Measurements from ENCODE around the gene DIPK1A. TPM values are rescaled to one million over a fixed set of nuclear protein-coding genes. Genes with fewer than 3 reads are reported as not detected.
A peak's percentile ranks its signal among the peaks of the same experiment; 100 is the strongest.

DIPK1A gene
- 2.3 and 2.9 TPM in 2 replicates for total RNA-seq (2014; rRNA removed; shearing (Covaris generic))
- polyA plus RNA-seq (2015; cell fraction: cytosol; rRNA removed), result 4.2 and 5.3 TPM in 2 replicates
- 3.4 and 3.5 TPM in 2 replicates for polyA plus RNA-seq (2015; cell fraction: nucleus; rRNA removed)

GRCh38 chr1:92961131-92961895 is at the start of gene DIPK1A:
TSS of gene DIPK1A (minus strand) at chr1:92961462. CDS start at chr1:92961429, 33 bp downstream.
- peak; percentile 56 for DNase-seq (ENCODE audit: low read depth)

GRCh38 chr1:93007941-93008577 is 46.8 kb upstream of the DIPK1A start:
- no peak for DNase-seq (ENCODE audit: low read depth)

- no peak for DNase-seq (ENCODE audit: low read depth)
These were observed 44.0 kb upstream of the DIPK1A start for GRCh38 chr1:93005252-93005598.

- DNase-seq (ENCODE audit: low read depth), result no peak
These were observed 43.4 kb upstream of the DIPK1A start for GRCh38 chr1:93004566-93005251.

GRCh38 chr1:93003981-93004380 is 42.7 kb upstream of the DIPK1A start:
- no peak for DNase-seq (ENCODE audit: low read depth)

GRCh38 chr1:93002781-93003180 is 41.5 kb upstream of the DIPK1A start:
- DNase-seq (ENCODE audit: low read depth), result no peak

GRCh38 chr1:93001893-93002292 is 40.6 kb upstream of the DIPK1A start:
- no peak for DNase-seq (ENCODE audit: low read depth)

- no peak for DNase-seq (ENCODE audit: low read depth)
These were observed 39.5 kb upstream of the DIPK1A start for GRCh38 chr1:93000751-93001175.

GRCh38 chr1:93000291-93000690 is 39.0 kb upstream of the DIPK1A start:
- no peak for DNase-seq (ENCODE audit: low read depth)

- DNase-seq (ENCODE audit: low read depth), result no peak
These were observed 37.6 kb upstream of the DIPK1A start for GRCh38 chr1:92998821-92999220.

- DNase-seq (ENCODE audit: low read depth), result no peak
These were observed 34.5 kb upstream of the DIPK1A start for GRCh38 chr1:92995441-92996430.

- DNase-seq (ENCODE audit: low read depth), result peak; percentile 47
These were observed 32.9 kb upstream of the DIPK1A start for GRCh38 chr1:92994105-92994712.

- no peak for DNase-seq (ENCODE audit: low read depth)
These were observed 32.3 kb upstream of the DIPK1A start for GRCh38 chr1:92993581-92993980.

- no peak for DNase-seq (ENCODE audit: low read depth)
These were observed 31.6 kb upstream of the DIPK1A start for GRCh38 chr1:92992877-92993276.

- DNase-seq (ENCODE audit: low read depth), result peak; percentile 30
These were observed 30.8 kb upstream of the DIPK1A start for GRCh38 chr1:92992054-92992453.

- DNase-seq (ENCODE audit: low read depth), result no peak
These were observed 29.6 kb upstream of the DIPK1A start for GRCh38 chr1:92990828-92991227.

GRCh38 chr1:92989936-92990583 is 28.8 kb upstream of the DIPK1A start:
- DNase-seq (ENCODE audit: low read depth), result peak; percentile 55

GRCh38 chr1:92989253-92989652 is 28.0 kb upstream of the DIPK1A start:
- DNase-seq (ENCODE audit: low read depth), result peak; percentile 52

GRCh38 chr1:92987462-92987861 is 26.2 kb upstream of the DIPK1A start:
- DNase-seq (ENCODE audit: low read depth), result no peak

GRCh38 chr1:92985101-92985500 is 23.8 kb upstream of the DIPK1A start:
- DNase-seq (ENCODE audit: low read depth), result no peak
